WTC11 (cell line): Measurements from ENCODE around the gene SERPINB6.

ENCODE experiments used
- CTCF ChIP-seq: fragments of 200-600 bp; IDR thresholded peaks from 2 replicates; pipeline ENCODE4 v1.8.0; 2022; ENCODE audit warnings: antibody characterized with exemption
- JUN ChIP-seq: sonication (generic); formaldehyde crosslinking; IDR thresholded peaks from 2 replicates; pipeline ENCODE4 v1.8.0; 2023; ENCODE audit warnings: mild to moderate bottlenecking, missing genetic modification reagents

DNA sequence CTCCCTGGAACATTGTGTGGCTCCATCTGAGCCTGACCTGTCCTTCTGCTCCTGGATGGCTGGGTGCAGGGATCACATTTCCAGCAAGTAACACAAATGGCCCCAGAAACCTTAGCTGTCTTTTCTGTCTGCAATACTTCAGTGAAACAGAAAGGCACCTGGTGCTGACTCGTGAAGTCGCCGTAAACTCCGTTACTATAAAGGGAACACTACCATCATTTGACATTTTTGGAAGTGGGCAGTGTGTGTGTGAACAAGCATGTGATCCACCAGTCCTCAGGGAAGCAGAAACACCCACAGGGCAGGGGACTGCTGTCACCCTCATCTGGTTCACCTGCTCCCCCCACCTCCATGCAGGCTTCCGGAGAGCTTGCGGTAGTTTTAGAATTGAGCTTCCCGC, 23.9 kb downstream of the SERPINB6 start:
- TF ChIP-seq CTCF (no peak), JUN (no peak)
